22Rv1 (cell line): ENCODE results near the gene SPOCK1.

Source experiments
- H3K27ac ChIP-seq: fragments of 450-650 bp; 2 replicates; pipeline ENCODE4 v1.5.1; 2017
- ZFX ChIP-seq: fragments of 450-650 bp; IDR thresholded peaks from 2 replicates; pipeline ENCODE4 v1.6.1; 2017; ENCODE audit warnings: antibody characterized with exemption, borderline replicate concordance
- TF ChIP-seq, protein P1 (sequence below): fragments of 450-650 bp; IDR thresholded peaks from 2 replicates; pipeline ENCODE4 v1.5.1; 2017; ENCODE audit warnings: mild to moderate bottlenecking

The SPOCK1 gene

GRCh38 chr5:137158691-137159090, 340.4 kb downstream of the SPOCK1 start:
- H3K27ac ChIP-seq: no peak overlapping the region
- TF ChIP-seq, protein P1, sequence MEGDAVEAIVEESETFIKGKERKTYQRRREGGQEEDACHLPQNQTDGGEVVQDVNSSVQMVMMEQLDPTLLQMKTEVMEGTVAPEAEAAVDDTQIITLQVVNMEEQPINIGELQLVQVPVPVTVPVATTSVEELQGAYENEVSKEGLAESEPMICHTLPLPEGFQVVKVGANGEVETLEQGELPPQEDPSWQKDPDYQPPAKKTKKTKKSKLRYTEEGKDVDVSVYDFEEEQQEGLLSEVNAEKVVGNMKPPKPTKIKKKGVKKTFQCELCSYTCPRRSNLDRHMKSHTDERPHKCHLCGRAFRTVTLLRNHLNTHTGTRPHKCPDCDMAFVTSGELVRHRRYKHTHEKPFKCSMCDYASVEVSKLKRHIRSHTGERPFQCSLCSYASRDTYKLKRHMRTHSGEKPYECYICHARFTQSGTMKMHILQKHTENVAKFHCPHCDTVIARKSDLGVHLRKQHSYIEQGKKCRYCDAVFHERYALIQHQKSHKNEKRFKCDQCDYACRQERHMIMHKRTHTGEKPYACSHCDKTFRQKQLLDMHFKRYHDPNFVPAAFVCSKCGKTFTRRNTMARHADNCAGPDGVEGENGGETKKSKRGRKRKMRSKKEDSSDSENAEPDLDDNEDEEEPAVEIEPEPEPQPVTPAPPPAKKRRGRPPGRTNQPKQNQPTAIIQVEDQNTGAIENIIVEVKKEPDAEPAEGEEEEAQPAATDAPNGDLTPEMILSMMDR: no peak
- no peak for TF ChIP-seq ZFX

GRCh38 chr5:137156180-137156579, 342.9 kb downstream of the SPOCK1 start:
- no peak for TF ChIP-seq ZFX
- TF ChIP-seq, protein P1: no peak
- no peak overlapping the region for H3K27ac ChIP-seq

GRCh38 chr5:137155261-137156000, 343.7 kb downstream of the SPOCK1 start:
- H3K27ac ChIP-seq: no peak overlapping the region
- TF ChIP-seq, protein P1: no peak
- no peak for TF ChIP-seq ZFX

DNA sequence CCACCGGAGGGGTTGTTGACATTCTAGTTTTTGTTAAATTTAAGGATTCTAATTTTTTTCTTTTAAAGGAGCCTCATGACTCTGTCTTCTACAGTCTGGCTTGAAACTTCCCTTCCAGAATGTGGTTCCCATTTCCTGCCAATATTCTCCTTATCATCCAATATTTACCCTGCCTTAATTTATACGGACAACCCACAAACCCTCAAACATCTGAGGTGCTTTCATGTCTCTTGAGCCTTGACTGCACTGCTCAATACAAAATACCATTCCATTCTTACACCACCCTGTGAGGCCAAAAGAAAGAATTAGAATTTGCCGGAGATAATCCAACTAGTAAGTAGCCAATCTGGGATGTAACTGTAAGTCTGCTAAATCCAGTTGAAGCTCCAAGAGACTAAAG, 346.5 kb downstream of the SPOCK1 start:
- no peak for TF ChIP-seq ZFX
- H3K27ac ChIP-seq: no peak overlapping the region

DNA sequence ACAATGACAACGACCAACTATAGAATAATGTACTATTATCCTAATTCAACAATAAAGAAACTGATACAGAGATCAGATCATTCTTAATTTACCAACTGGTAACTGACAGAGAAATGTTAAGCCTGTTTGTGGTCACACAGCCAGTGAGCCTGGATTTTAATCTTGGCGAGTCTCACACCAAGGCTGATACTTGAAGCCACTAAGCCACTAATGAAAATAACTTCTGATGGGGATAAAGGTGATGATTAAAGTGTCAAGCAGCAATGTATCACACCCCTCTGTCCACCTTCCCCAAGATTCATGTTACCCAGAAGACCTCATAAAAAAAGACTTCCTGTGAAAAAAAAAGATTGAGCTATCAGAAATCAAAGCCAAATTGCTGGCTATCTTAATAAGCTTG, 350.5 kb downstream of the SPOCK1 start:
- no peak overlapping the region for H3K27ac ChIP-seq
- TF ChIP-seq ZFX: no peak
- TF ChIP-seq, protein P1: no peak

- TF ChIP-seq ZFX: no peak
- TF ChIP-seq, protein P1: no peak
Measured at GRCh38 chr5:137148159-137148558, 351.0 kb downstream of the SPOCK1 start.

DNA sequence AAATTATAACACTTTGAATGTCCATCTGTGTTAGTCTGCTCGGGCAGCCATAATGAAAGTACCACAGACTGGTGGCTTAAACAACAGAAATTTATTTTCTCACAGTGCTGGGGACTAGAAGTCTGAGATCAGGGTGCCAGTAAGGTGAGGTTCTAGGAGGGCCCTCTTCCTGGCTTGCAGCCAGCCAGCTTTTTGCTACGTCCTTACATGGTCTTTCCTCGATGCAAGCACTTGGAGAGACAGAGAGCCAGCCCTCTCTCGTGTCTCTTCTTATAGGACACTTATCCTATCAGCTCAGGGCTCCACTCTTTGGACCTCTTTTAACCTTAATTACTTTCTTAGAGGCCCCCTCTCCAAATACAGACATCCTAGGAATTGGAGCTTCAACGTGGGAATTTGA, 351.8 kb downstream of the SPOCK1 start:
- no peak for TF ChIP-seq ZFX
- TF ChIP-seq, protein P1: no peak
- no peak overlapping the region for H3K27ac ChIP-seq

More at GRCh38 chr5:137148159-137148558, 351.0 kb downstream of the SPOCK1 start:
- no peak overlapping the region for H3K27ac ChIP-seq
